Articular chondrocyte of knee joint (primary cell): Measurements from ENCODE around the gene CEACAM7. TPM values are rescaled to one million over a fixed set of nuclear protein-coding genes. Genes with fewer than 3 reads are reported as not detected.

Source experiments
- small RNA-seq: library from RNA; depleted of rRNA; stranded (forward); fragments of <200 nt; gene quantifications from one replicate; pipeline ENCODE3, GENCODE V24; 2012
- total RNA-seq: library from RNA; depleted of rRNA; stranded (reverse); fragments of >200 nt; gene quantifications from 2 replicates; pipeline ENCODE4 v1.2.3, GENCODE V29; 2012

CEACAM7 gene
- total RNA-seq, result not detected in 2 replicates

DNA sequence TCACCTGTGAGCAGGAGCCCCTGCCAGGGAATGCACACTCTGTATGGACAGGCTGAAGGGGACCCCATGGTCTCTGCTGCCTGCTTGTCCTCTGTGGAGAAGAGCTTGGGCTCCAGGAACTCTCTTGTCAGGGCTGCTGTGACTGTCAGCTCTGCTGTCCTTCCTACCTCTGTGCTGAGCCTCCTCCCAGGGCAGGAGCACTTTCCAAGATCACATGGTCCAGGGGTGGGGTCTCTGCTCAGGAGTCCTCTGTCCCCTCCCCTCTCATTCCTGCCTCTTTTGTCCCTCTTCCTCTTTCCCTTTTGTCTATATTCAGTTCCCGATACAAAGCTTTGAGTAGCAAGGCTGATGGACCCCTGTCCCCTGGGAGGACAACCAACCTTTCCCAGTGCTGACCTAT lies at the start of gene CEACAM7:
TSS of gene CEACAM7 (minus strand) at position 173 of the 400 bp plus-strand sequence. CDS start at position 68, 105 bp downstream.

GRCh38 chr19:41708481-41708880 lies 20.4 kb upstream of the CEACAM7 start, which contains the start of gene CEACAM5:
Gene CEACAM5 (plus strand): TSS chr19:41708626. CDS start chr19:41708732, 106 bp downstream.

GRCh38 chr19:41626877-41627276 lies 61.2 kb downstream of the CEACAM7 start, which contains the start of gene CEACAM4:
Gene CEACAM4 (minus strand): TSS chr19:41627074. CDS start chr19:41626963, 111 bp downstream.

Small RNA genes lying within 50 kb of the gene (small RNA-seq; reads per million reads assigned to genes)
- not detected for gene AC243960.4

Other genes starting within 250 kb of the CEACAM7 start
- 28.6 and 29.4 TPM in 2 replicates for gene DMAC2, start 248.4 kb downstream of the CEACAM7 start, total RNA-seq
- not detected in 2 replicates for gene ERICH4, start 245.1 kb downstream of the CEACAM7 start, total RNA-seq
- not detected in 2 replicates for gene CEACAM21, start 112.1 kb downstream of the CEACAM7 start, total RNA-seq
- not detected in 2 replicates for gene CEACAM4, start 61.2 kb downstream of the CEACAM7 start, total RNA-seq
- not detected in 2 replicates for gene CEACAM5, start 20.4 kb upstream of the CEACAM7 start, total RNA-seq
- gene CEACAM6, start 67.3 kb upstream of the CEACAM7 start, total RNA-seq, result not detected in 2 replicates
- gene CEACAM3, start 108.3 kb upstream of the CEACAM7 start, total RNA-seq, result not detected in 2 replicates
- gene LYPD4, start 156.4 kb upstream of the CEACAM7 start, total RNA-seq, result not detected in 2 replicates
- not detected in 2 replicates for gene DMRTC2, start 156.8 kb upstream of the CEACAM7 start, total RNA-seq
- 776 and 788 TPM in 2 replicates for gene RPS19, start 172.0 kb upstream of the CEACAM7 start, total RNA-seq
- gene CD79A, start 189.0 kb upstream of the CEACAM7 start, total RNA-seq, result not detected in 2 replicates
- 27.0 and 28.2 TPM in 2 replicates for gene ARHGEF1, start 194.9 kb upstream of the CEACAM7 start, total RNA-seq
- 0.11 TPM in 1 of 2 replicates, not detected in the other for gene ERFL, start 240.2 kb upstream of the CEACAM7 start, total RNA-seq